ENCODE results near the gene PYCR2. TPM values are rescaled to one million over a fixed set of nuclear protein-coding genes. Genes with fewer than 3 reads are reported as not detected.

The PYCR2 gene
- total and polyA plus RNA-seq, 10 of the 15 experiments (the other 5 are each of a cell fraction or from before 2014, with no cell fraction given), result 1.7 to 81.8 (median 54.9) TPM

DNA sequence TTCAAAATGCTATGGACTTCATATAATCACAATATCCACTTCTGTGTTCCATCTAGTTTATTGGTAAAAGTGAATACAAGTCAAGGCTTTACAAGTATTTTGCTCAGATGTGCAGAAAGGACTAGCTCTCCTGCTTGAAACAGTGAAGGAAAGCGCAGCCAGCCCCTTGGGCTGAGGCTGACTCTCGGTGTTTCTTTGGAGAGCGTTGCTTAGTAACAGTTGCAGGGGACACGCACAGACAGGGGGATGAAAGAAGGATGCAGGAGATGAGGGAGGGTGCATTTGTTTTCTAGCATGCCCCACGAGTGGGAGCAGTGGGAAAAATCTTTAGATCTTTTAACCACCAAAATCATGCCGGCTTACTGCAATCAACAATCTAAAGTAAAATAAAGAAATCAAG, 9.1 kb downstream of the PYCR2 start:
- DNase-seq (ENCODE audit: low read depth, low spot score), result no peak
- Histone ChIP-seq H3K4me3 (no peak overlapping the region), H3K36me3 (ENCODE audit: control insufficient read depth in 2 of 2, insufficient read depth in 2 of 2, low read length in 1 of 2) (peaks cover 0 to 5% of the 10 kb centered on the region in 2 experiments; a peak in 3 of 4 replicates), H3K79me2 (ENCODE audit: control insufficient read depth, insufficient read depth, low read length) (no peaks in the 10 kb centered on the region), H3K9me3 (replicated peaks; ENCODE audit: control insufficient read depth, insufficient read depth, low read length) (no peaks in the 10 kb centered on the region), H2AFZ (ENCODE audit: control insufficient read depth, low read depth, low read length) (no peak overlapping the region), H3K4me1 (ENCODE audit: control insufficient read depth, insufficient read depth, low read length) (peaks cover 2% of the 10 kb centered on the region), H3K9ac (ENCODE audit: control insufficient read depth, insufficient read depth, low read length) (no peak overlapping the region), H3K27ac (ENCODE audit: control insufficient read depth, insufficient read depth) (no peak overlapping the region), H3K4me2 (ENCODE audit: control insufficient read depth, insufficient read depth) (no peak overlapping the region), H4K20me1 (ENCODE audit: control insufficient read depth, insufficient read depth) (no peaks in the 10 kb centered on the region), H3K27me3 (replicated peaks in 1 of 2; ENCODE audit: control insufficient read depth in 2 of 2, insufficient read depth in 2 of 2, low read length in 1 of 2) (no peaks in the 10 kb centered on the region)
- no peak for FAIRE-seq
- in situ Hi-C loops (cut with MboI) (loop anchor here (5.0 kb wide), 2 partner anchors 138 to 438 kb away; partner anchors contain the start of gene SRP9), intact Hi-C loops (cut with micrococcal nuclease; ENCODE audit: unreplicated experiment) (loop anchor here (5.0 kb wide), 1 partner anchor 63 kb away; no protein-coding TSS in a partner anchor)
- no TSS peak for BruUV-seq (replicated peaks)
- WGBS (ENCODE audit: insufficient coverage, insufficient replicate concordance, low lambda C conversion rate, missing lambda C conversion rate), result 92% methylated on average over 6 of the region's 6 CpGs
- POLR2A ChIA-PET, result no interaction called here
- SMC1A ChIA-PET (ENCODE audit: uncharacterized antibody, unreplicated experiment), result no interaction called here
- ATAC-seq, result no peak
- CTCF ChIA-PET, result no interaction called here
- TF ChIP-seq, protein P1, sequence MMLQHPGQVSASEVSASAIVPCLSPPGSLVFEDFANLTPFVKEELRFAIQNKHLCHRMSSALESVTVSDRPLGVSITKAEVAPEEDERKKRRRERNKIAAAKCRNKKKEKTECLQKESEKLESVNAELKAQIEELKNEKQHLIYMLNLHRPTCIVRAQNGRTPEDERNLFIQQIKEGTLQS (IDR thresholded peaks at IDR 0.05; ENCODE audit: borderline replicate concordance, extremely low read depth, low read depth, low read length), result no peak
- TF ChIP-seq FOXK2 (IDR thresholded peaks at IDR 0.05) (no peak), SREBF2 (IDR thresholded peaks at IDR 0.05; ENCODE audit: low read length) (no peak), CHD1 (IDR thresholded peaks at IDR 0.05; ENCODE audit: low read depth, low read length) (no peak)
- TF ChIP-seq, protein P2, sequence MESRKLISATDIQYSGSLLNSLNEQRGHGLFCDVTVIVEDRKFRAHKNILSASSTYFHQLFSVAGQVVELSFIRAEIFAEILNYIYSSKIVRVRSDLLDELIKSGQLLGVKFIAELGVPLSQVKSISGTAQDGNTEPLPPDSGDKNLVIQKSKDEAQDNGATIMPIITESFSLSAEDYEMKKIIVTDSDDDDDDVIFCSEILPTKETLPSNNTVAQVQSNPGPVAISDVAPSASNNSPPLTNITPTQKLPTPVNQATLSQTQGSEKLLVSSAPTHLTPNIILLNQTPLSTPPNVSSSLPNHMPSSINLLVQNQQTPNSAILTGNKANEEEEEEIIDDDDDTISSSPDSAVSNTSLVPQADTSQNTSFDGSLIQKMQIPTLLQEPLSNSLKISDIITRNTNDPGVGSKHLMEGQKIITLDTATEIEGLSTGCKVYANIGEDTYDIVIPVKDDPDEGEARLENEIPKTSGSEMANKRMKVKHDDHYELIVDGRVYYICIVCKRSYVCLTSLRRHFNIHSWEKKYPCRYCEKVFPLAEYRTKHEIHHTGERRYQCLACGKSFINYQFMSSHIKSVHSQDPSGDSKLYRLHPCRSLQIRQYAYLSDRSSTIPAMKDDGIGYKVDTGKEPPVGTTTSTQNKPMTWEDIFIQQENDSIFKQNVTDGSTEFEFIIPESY (IDR thresholded peaks at IDR 0.05), result no peak
- TF ChIP-seq, protein P3, sequence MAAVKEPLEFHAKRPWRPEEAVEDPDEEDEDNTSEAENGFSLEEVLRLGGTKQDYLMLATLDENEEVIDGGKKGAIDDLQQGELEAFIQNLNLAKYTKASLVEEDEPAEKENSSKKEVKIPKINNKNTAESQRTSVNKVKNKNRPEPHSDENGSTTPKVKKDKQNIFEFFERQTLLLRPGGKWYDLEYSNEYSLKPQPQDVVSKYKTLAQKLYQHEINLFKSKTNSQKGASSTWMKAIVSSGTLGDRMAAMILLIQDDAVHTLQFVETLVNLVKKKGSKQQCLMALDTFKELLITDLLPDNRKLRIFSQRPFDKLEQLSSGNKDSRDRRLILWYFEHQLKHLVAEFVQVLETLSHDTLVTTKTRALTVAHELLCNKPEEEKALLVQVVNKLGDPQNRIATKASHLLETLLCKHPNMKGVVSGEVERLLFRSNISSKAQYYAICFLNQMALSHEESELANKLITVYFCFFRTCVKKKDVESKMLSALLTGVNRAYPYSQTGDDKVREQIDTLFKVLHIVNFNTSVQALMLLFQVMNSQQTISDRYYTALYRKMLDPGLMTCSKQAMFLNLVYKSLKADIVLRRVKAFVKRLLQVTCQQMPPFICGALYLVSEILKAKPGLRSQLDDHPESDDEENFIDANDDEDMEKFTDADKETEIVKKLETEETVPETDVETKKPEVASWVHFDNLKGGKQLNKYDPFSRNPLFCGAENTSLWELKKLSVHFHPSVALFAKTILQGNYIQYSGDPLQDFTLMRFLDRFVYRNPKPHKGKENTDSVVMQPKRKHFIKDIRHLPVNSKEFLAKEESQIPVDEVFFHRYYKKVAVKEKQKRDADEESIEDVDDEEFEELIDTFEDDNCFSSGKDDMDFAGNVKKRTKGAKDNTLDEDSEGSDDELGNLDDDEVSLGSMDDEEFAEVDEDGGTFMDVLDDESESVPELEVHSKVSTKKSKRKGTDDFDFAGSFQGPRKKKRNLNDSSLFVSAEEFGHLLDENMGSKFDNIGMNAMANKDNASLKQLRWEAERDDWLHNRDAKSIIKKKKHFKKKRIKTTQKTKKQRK (IDR thresholded peaks at IDR 0.05; ENCODE audit: low read depth, low read length), result no peak
- RAD21 ChIA-PET (ENCODE audit: unreplicated experiment), result no interaction called here
